GM18907 (cell line): ENCODE data around the gene FGGY.
"Not testable (repeated sequence)": the region's sequence is repeated elsewhere in the genome, so short reads cannot be mapped to it uniquely, and the experiment has no call there.

Source experiments
- ATAC-seq: cut with Tn5 transposase; IDR thresholded peaks from one replicate; pipeline ENCODE4 v1.9.1; 2021; ENCODE audit warnings: mild to moderate bottlenecking, moderate library complexity; ENCODE audit not compliant: unreplicated experiment

Gene FGGY

DNA sequence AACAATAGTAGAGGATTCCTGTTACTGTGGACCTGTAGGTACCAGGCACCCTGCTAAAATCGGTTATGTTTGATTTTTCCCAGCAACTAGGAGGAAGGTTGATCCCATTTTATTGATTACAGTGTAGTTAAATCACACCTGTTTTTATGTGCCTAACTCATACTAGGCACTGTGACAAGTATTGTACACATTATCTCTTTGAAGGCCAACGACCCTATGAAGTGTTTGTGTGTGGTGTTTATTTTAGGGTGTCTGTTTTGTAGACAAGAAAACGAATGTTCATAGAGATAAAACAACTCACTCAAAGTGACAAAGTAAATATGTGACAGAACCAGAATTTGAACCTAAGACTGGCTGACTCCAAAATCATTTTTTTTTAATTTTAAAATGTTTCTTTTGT lies 49.5 kb downstream of the FGGY start:
- ATAC-seq: no peak

DNA sequence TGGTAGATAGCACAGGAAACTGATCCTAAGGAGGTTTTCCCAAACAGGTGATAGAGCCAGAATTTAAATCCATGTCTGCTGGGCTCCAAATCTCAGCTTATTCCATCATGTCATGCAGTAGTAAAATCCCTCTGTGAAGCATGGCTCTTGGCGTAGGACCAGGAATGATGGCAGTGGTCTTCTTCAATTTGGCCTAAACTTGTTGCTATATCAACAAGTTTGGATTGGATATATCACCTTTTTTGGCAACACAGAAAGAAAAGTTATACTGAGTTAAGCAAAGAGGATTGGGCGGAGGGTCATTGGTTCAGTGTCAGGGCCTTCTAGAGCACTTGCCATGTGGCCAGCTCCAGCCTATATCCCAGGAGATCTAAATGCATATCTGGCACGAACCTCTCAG lies 52.2 kb downstream of the FGGY start:
- no peak for ATAC-seq

DNA sequence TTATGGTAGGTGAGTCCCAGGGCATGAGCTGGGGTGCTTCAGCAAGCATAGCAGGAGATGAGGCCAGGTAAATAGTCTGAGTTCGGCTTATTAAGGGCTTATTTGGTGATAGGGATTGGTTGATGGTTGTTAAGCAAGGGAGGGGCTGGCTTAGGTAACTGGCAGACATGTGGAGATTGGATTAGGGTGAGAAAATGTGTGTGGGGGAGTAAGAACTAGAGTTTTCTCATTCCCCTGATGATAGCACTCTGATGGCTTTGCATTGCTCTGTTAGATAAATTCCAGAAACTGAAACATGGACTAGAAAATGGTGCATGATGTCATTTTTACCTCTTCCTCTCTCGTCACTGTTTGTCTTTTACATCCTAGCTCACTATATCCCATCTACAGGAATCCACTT lies 53.6 kb downstream of the FGGY start:
- ATAC-seq: no peak

DNA sequence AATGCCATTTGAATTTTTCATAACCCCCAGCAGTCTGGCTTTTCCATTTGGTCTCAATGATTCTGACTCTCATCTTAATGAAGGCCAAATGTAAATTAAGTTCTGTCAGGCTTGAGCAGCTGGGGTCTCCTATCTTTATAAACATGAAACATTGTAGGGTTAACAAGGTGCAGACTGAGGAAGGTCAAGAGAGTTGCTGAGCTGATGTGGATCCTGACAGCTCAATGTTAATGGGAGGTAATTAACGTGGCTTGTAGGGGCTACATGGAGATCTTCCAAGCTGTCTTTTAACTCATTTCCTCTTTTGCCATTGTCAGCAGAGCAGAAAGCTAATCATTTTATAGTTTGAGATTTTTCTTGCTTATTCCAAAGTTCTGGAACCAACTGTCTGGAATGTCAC lies 55.2 kb downstream of the FGGY start:
- ATAC-seq: no peak

DNA sequence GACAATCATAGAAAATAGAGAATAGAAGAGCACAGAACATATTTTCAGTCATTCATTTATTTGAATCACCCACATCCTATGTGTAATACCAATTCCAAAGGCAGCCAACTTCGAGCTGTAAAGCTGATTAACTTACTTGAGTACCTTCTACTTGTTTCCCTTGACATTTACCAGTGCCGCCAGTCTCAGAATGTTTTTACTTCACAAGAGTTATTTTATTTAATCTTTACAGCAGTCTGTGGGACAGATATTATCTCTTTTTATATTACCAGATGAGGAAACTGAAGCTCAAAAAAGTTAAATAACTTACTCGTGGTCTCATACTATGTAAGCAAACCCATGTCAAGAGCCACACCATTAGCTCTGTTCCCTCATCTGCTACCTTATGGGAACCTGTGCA lies 56.6 kb downstream of the FGGY start:
- no peak for ATAC-seq

DNA sequence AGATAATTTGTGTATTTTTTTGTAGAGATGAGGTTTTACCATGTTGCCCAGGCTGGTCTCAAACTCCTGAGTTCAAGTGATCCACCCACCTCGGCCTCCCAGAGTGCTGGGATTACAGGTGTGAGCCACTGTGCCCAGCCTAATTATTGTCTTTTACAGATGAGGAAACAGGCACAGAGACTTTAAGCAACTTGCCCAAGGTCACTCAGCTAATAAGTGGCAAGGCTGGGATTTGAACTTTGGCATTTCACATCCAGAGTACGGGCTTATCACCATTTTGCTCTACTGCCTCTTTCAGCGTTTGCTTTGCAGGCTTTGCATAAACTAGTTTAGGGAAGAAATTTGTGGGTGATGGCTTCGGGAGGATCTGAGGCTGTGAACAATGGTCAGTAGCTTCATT lies 57.3 kb downstream of the FGGY start:
- ATAC-seq: not testable (repeated sequence)

DNA sequence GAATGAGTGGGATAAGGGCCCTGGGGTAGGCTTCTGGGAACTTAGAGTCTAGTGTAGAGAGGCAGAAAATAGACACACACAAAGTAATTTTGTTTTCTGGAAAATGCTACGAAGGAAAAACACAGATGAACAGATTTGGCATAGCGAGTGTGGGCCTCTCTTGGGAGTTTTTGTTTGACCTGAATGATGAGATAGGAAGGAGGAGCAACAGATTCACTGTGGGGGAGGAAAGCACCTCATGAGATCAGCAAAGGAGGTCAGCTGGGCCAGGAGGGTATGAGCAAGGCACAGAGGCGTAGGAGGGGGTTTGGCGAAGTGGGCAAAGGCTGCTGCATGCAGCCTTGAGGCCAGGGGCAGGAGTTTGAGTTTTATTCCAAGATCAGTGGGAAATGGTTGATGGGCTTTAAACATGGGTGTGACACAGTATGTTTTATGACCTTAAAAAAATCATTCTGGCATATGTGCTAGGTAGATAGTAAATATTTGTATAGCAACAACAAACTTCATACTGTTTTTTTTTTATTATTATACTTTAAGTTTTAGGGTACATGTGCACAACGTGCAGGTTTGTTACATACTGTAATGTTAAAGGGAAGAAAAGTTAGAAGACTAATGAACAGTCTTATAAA lies 57.9 kb downstream of the FGGY start:
- peak; percentile 78 for ATAC-seq

DNA sequence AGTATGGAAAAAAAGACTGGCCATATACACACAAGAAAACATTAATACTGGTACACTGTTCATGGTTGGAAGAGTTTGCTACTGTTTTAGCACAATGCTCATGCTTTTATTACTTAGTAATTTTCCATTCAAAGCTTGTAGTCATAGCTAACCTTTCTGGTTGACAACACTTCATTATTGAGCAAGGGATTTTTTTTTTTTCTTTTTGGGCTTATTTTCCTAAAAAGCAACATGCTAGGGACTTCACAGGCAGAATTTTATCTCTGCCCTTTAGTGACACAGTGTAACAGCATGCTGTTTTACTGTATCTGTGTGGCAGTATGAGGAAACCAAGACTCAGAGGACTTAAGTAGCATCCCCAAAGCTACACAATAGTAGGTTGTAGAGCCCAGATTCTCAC lies 58.5 kb downstream of the FGGY start:
- ATAC-seq: peak; percentile 74

DNA sequence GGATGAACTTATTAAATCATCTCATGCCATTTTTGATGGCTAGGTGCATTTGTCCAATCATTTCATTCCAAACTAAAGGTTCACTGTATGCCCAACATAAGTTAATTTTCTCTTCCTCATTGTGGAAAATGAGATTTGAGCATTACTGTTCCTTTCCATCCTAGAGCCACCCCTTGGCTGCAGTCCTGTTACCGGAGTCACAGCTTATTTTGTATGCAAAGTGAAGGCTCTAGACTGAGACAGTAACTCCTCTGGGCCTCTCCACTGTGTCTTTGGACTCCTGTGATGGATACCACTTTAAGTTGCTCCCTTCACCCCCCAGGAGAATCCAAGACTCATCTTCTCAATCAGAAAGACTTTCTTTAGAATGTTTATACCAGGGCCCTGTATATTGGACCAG lies 59.7 kb downstream of the FGGY start:
- ATAC-seq: no peak

DNA sequence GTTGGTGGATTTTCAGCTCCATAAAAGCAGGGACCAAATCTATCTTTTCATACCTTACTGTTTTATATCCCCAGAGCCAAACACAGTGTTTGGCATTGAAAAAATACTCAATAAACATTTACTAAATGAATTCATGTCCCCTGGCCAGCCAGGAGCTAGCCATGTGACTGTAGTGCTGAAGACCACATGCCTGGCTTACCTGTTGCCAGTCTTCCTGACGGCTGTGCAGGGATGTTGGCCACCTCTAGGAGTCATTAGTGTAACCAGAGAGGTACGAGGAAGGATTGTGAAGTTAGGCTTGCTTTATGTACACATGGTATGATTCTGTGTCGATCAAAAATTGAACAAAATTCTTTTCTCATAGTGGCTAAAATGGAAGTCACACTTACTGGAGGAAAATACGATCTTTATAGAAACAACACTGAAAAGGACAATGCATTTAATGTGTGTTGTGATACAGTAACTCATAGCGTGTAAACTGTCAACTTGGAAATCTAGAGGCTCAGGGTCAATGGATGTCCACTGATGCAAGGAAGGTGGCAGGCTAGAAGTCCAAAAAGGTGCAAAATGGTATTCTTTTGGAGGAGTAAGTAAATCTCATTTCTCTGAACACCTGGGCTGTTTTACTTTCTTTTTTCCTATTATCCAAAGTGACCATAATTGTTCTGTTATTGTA lies 60.9 kb downstream of the FGGY start:
- ATAC-seq: no peak

DNA sequence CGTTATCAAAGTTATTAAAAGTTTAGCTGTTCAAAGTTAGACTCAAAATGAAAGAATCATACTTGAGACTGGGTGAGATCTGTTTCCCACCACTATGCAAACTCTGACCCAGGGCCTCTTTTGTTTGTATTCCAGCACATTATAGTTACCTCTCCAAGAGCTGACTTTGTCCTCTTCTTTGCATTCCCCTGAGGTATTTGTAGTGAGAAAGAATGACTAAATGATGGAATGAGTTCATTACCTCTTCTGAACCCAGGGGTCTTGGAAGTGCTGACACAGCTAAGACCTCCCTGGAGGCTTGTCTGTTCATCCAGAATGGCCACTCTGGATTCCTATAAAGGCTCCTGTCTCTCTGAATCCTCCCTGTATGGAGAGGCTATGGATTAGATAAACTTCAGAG lies 62.4 kb downstream of the FGGY start:
- ATAC-seq: no peak

DNA sequence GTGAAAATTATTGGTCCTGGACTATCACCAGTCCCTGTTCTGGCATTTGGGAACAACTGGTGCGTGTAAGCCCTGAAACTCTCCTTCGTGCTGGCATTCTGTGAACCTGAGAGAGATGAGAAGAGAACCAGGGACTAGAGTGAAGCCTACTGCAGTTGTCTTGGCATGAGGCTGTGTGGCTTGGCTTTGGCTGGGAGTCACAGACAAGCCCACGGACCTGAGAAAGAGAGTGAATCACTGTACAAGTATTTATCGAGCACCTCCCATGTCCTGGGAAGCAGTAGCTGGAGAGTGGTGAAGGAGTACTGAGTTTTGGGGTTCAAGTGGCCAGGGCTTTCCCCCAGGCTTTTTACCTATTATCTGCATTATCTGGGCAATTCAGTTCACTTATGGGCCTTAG lies 63.3 kb downstream of the FGGY start:
- no peak for ATAC-seq

DNA sequence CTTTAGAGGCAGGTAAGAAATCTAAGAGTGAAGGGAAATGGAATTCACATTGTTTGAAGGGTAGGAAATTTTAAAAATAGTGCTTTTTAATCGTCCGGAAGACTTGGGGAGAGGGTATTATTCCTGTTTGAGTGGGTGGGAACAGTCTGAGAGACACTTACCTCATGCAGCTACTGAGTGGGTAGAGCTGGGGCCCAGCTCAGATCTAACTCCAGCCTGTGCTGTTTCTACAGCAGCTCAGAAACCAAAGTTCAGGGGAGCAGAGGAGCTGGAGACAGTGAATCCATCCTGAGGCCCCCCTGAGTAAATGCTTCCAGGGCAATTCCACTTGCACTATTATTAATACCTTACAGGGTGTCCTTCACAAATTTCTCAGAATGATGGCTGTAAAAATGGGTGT lies 63.8 kb downstream of the FGGY start:
- no peak for ATAC-seq

DNA sequence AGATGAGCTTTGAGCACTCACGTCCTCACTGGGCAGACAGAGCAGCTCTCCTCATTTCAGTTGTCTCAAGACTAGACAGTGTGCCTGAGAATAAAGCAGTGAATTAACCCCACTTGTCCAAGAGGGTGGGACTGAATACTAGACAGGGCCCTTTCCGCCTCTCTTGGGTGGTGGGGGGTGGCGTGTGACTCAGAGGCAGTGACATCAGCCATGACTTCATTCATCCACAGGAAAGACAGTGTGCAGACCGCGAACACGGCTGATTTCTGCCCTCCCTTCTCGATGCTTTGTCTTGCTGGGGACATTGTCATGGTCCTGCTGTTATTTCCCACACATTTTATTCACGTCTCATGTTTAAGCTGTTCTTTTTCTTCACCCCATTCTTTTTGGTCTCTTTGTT lies 64.9 kb downstream of the FGGY start:
- ATAC-seq: no peak

DNA sequence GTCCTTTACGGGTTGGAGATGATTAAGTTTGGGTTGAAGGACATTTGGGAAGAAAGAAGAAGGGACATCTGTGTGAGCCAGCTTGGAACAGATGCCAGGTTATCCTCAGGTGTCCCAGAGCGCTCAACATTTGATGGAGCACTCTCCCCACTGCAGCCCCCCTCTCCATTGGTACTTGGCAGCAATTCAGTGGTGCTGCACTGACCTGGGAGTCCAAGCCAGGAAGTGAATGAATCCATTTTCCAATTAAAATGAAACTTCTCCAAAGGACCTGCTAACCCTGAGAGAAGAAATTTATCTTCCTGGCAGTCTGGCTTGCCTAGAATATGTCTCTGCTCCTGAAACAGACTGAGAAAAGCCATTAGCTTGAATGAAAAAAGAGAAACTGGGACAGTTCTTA lies 67.1 kb downstream of the FGGY start:
- ATAC-seq: no peak

DNA sequence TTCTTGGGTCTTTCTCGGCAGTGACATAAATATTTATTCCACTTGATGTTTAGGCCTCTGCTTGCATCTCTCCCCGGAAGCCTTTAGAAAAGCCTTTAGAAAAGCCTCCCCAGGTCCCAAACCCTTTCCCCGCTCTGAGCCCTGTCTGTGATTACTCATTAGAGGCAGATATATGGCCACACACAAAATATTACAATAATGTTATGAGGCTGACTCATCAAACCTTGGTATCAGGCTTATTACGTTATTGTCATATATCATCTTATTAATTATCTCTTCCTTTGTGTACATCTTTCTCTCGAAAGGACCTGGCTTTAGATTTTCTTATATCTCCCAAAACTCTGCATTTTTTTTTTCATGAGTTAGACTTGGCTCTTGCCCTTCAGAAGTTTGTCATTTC lies 69.5 kb downstream of the FGGY start:
- ATAC-seq: no peak

DNA sequence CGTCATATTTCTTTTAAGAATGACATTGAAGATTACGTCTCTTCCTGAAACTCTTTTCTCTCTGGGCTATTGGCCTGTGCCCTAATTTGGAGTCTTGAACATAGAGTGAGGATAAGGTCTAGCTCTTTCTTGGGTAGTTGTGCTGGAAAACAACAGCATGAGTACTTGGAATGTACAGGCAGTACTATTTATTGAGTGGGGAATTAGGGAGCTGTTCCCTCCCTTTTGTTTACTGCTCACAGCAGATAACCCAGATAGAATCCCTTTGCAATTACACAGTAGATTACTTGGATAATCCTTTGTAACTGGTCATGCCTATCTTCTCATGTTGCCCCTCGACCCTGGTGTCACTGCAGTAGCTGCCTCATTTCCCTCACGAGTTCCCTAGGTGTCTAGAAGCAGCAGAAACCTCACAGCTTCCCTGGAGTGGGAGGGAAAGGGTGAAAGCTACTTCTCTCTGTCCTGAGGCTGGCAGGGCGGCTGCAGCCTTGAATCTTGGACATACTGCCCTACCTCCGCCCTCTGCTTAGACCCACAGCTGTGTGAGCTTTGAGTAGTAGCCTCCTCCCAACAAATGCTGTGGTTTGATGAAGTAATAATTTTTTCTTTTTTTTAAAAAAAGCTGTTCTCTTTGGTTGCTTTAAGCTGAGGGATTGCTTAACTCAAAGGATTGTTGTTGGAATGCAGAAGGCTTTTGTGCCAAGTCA lies 70.6 kb downstream of the FGGY start:
- no peak for ATAC-seq

DNA sequence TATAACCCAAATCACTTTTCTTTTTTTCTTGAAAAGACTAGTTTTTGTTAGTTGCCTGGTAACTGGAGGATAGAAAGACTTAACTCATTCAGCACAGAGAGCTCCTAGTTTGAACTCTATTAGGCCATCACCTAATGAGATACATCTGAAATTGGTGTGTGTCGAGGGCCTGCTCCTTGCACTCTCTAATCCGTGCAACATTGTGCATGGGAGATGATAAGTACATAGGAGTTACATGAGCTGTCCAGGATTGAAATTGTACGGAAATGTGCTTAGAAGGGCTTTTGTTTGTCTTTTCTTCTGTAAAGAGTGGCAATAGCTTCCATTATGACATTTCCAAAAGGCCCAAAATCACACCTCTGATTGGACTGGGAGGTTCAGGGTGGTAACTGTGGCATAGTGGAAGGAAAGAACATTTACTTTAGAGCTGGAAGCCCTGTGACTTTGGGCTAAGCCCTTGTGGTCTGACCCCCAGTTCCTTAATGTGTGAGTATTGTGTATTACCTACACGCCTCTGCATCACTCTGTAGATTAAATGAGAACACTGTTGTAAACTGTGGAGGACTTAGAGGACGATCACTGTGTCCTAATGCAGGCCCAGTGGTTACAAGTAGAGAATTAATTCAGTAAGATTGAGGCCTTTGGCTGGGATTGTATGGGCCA lies 71.2 kb downstream of the FGGY start:
- ATAC-seq: no peak

DNA sequence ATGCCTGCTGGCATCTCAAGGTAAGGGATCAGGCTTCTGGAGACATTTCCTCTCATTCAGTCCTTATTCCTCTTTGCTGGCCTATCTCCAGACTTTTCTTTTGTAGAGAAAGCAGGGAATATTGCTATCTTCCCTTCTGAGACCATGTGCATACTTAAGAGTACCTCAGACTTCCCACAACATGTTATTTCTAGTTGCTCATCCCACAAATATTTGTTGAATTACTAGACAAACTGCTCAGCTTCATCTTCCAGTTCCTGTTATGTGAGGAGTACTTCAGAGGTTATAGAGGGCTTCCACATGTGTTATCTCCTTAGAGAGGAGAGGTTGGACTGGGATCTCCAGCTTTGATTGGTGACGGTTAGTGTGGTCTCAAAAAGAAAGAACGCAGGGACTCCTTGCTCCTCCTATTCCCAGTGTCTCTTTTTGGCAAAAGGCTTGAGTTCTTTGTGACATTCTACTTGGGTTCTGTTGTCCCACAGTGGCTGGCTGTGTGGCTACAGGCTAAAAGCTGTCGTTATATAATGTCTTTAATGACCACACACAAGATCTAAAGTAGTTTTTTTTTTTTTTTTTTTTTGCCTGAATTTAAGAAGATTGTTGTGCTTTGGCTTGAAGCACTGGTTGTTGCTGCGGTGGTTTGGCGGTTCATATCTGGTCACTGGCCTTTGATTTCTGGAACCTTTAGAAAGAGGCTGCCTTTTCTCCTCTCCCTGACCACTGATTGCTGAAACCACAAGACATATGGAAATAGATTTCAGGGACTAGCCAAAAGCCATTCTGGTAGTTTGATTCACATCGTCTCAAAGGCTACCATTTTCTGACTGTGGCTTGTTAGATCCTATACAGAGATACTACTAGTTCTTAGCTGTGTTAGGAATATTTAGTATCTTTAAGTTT lies 78.7 kb downstream of the FGGY start:
- ATAC-seq: no peak

DNA sequence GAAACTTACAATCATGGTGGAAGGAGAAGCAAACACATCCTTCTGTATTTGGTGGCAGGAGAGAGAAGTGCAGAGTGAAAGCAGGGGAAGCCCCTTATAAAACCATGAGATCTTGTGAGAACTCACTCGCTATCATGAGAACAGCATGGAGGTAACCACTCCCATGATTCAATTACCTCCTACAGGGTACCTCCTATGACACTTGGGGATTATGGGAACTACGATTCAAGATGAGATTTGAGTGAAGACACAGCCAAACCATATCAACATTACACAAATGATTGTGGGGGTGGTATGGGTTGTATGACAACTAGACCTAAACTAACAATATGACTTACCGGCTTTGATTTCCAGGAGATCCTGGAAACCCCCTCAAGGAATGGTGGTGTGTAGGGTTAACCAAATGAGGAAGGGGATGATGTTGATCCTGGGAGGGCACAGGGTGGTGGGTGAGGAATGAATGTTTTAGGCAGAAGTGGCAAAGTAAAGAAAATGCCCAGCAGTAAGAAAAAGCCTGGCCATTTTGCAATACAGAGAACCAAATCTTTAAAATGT lies 80.5 kb downstream of the FGGY start:
- no peak for ATAC-seq
